Measurements from ENCODE around the gene ACO2. TPM values are rescaled to one million over a fixed set of nuclear protein-coding genes. Genes with fewer than 3 reads are reported as not detected.

ACO2 gene
- total and polyA plus RNA-seq, 11 donors = 375 to 1,146 (median 739) TPM

DNA sequence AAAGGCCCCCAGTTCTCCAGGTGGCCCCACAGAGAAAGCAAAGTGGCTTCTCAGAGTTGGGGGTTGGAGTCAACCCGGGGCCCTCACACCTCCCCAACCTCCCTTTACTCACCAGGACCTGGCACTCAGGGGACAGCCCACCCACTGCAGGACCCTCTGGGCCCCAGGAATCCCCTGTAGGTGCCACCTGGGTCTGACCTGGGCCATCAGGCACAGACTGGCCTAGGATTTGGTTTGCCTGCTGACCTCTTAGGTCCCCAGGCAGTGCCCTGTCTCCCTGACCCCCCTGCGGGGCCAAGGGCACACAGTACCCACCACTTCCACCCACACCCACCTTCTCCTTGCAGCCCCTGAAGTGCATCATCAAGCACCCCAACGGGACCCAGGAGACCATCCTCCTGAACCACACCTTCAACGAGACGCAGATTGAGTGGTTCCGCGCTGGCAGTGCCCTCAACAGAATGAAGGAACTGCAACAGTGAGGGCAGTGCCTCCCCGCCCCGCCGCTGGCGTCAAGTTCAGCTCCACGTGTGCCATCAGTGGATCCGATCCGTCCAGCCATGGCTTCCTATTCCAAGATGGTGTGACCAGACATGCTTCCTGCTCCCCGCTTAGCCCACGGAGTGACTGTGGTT lies 59.3 kb downstream of the ACO2 start:
- H3K27me3 ChIP-seq = no peaks in the 10 kb centered on the region
- H3K4me3 ChIP-seq = no peak overlapping the region
- H3K9me3 ChIP-seq = no peaks in the 10 kb centered on the region
- H3K27ac ChIP-seq = peak overlapping the region in 2 of 12 donors; percentile 89 to 93
- 72 to 80% (median 74%) methylated on average over 13 to 16 of the region's 16 CpGs for WGBS, 4 donors
- H3K36me3 ChIP-seq = peaks cover 3 to 93% (median 70%) of the 10 kb centered on the region in 9 donors
- intact Hi-C loops (cut with DNase I) = loop anchor here in 1 of 10 donors (10.0 kb wide), 1 partner anchor 503 kb away; no protein-coding TSS in a partner anchor
- DNase-seq = no peak
- TF ChIP-seq POLR2A (IDR thresholded peaks at IDR 0.05) = no peak
- TF ChIP-seq, protein P1, sequence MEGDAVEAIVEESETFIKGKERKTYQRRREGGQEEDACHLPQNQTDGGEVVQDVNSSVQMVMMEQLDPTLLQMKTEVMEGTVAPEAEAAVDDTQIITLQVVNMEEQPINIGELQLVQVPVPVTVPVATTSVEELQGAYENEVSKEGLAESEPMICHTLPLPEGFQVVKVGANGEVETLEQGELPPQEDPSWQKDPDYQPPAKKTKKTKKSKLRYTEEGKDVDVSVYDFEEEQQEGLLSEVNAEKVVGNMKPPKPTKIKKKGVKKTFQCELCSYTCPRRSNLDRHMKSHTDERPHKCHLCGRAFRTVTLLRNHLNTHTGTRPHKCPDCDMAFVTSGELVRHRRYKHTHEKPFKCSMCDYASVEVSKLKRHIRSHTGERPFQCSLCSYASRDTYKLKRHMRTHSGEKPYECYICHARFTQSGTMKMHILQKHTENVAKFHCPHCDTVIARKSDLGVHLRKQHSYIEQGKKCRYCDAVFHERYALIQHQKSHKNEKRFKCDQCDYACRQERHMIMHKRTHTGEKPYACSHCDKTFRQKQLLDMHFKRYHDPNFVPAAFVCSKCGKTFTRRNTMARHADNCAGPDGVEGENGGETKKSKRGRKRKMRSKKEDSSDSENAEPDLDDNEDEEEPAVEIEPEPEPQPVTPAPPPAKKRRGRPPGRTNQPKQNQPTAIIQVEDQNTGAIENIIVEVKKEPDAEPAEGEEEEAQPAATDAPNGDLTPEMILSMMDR (IDR thresholded peaks at IDR 0.05) = no peak
- peaks cover 6 to 66% (median 43%) of the 10 kb centered on the region in 12 donors for H3K4me1 ChIP-seq
- ATAC-seq = no peak

DNA sequence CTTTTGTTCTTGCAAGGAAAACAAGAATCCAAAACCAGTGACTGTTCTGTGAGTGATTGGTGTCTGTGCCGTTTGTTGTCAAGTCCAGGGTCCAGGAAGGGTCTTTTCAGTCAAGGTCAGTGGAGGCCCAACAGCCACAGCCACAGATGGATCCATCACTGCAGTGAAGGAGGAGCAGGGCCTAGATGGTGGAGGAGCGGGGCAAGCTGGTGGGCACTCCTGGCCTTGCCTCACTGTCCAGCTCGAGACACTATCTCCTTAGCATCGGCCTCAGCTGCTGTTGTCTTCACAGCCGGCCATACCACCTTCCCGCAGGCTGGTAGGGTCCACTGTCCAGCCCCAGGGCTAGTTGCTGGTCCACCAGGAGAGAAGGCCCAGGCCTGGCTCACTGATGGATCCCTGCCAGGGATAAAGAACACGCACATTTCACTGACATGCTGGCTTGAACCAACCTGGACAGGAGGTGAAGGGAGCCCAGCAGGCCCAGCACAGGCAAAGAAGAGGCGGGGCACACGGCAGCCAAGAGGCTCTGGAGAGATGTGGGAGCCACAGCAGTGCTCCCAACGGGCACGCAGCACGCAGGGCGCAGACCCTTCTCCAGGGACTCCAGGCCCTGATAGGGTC lies 60.1 kb downstream of the ACO2 start:
- Histone ChIP-seq H3K4me1 (peaks cover 3 to 61% (median 36%) of the 10 kb centered on the region in 12 donors), H3K36me3 (peaks cover 3 to 90% (median 69%) of the 10 kb centered on the region in 9 donors), H3K27me3 (no peaks in the 10 kb centered on the region), H3K9me3 (no peaks in the 10 kb centered on the region), H3K4me3 (no peak overlapping the region), H3K27ac (peak overlapping the region in 2 of 12 donors; percentile 1 to 52)
- ATAC-seq = no peak
- 59 to 75% (median 70%) methylated on average over 8 to 13 of the region's 13 CpGs for WGBS, 4 donors
- no peak for DNase-seq
- intact Hi-C loops (cut with DNase I) = loop anchor here in 1 of 10 donors (10.0 kb wide), 1 partner anchor 504 kb away; no protein-coding TSS in a partner anchor
- TF ChIP-seq, protein P1 (IDR thresholded peaks at IDR 0.05) = no peak
- TF ChIP-seq POLR2A (IDR thresholded peaks at IDR 0.05) = no peak

DNA sequence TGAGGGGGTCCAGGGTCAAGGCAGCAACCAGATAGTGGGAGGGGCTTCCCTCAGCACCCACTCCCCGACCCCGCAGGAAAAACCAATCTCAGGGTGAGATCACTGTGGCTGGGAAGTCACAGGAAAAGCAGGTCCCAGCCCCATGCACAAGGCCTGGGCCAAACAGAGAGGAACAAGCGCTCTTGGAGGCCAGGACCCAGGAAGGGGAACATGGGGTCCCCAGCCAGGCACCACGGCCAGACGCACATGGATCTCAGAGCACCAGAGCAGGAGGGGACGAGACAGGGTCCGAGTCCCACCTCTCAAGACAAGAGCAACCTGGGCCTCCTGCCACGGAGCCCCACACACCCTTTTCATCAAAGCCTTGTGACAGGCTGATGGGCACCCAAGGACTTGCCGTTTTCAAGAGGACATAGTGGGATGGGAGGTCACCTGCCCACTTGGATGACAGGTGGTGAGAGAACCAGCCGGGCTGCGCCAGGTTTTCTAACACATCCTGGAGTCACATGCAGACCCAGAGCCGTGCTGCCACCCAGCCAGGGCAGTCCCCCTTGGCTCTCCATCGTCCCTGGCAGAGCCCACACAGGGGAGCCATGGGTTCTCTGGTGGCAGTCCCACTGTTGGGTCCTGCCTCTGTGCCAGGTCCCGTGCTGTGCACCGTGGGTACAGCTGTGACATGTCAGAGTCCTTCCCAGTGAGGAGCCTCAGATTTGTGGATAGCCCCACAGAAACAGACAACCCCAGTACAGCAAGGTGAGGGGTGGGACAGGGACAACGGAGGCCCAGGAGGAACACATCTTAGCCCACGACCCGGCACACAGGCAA lies 62.2 kb downstream of the ACO2 start:
- intact Hi-C loops (cut with DNase I) = loop anchor here in 3 of 10 donors (5.0 to 10.0 kb wide), 2 partner anchors 129 to 606 kb away; no protein-coding TSS in a partner anchor
- Histone ChIP-seq H3K4me3 (no peak overlapping the region), H3K4me1 (peaks cover 0 to 40% (median 16%) of the 10 kb centered on the region in 12 donors), H3K27me3 (no peaks in the 10 kb centered on the region), H3K9me3 (no peaks in the 10 kb centered on the region), H3K36me3 (peaks cover 0 to 84% (median 54%) of the 10 kb centered on the region in 9 donors), H3K27ac (peak overlapping the region in 11 of 12 donors; percentile 9 to 81 (median 55))
- 59 to 70% (median 65%) methylated on average over 4 to 18 of the region's 18 CpGs for WGBS, 4 donors
- peak; percentile 0 to 4 (median 1) for ATAC-seq
- DNase-seq = no peak
- no peak for TF ChIP-seq POLR2A (IDR thresholded peaks at IDR 0.05)
- TF ChIP-seq, protein P1 (IDR thresholded peaks at IDR 0.05) = no peak
